SK-N-MC (cell line): ENCODE data around the gene NHERF2.
"Not testable (repeated sequence)": the region's sequence is repeated elsewhere in the genome, so short reads cannot be mapped to it uniquely, and the experiment has no call there.

Experiments
- DNase-seq: peaks from one replicate; pipeline ENCODE4 v3.0.0-alpha.2; 2011; ENCODE audit warnings: low read depth, low spot score
- H3K27ac ChIP-seq: fragments of 200-600 bp; sonication (generic); 2 replicates; pipeline ENCODE4 v1.5.1; 2016; ENCODE audit warnings: mixed run types
- H3K36me3 ChIP-seq: fragments of 200-600 bp; sonication (generic); 2 replicates; pipeline ENCODE4 v1.6.1; 2017; ENCODE audit warnings: antibody characterized with exemption, low read length, mixed read lengths; ENCODE audit not compliant: insufficient read depth
- H3K4me3 ChIP-seq: fragments of 200-600 bp; sonication (generic); 2 replicates; pipeline ENCODE4 v1.5.1; 2016
- H3K9ac ChIP-seq: fragments of 200-600 bp; sonication (generic); 2 replicates; pipeline ENCODE4 v1.8.0; 2017; ENCODE audit warnings: mixed run types, mixed read lengths; ENCODE audit not compliant: insufficient read length
- H3K9me3 ChIP-seq: fragments of 200-600 bp; sonication (generic); 2 replicates; pipeline ENCODE4 v1.6.1; 2017; ENCODE audit warnings: low read depth, mild to moderate bottlenecking, antibody characterized with exemption, low read length, moderate library complexity, mixed read lengths
- EZH2 ChIP-seq: fragments of 200-600 bp; sonication (generic); IDR thresholded peaks from one replicate; pipeline ENCODE4 v1.6.1; 2017; ENCODE audit warnings: antibody characterized with exemption
- FOXP2 ChIP-seq: optimal IDR thresholded peaks from 2 replicates; pipeline ENCODE3; 2011; ENCODE audit warnings: mild to moderate bottlenecking, moderate library complexity; ENCODE audit not compliant: insufficient read depth; ENCODE audit errors: extremely low read length, control extremely low read depth
- POLR2AphosphoS5 ChIP-seq: IDR thresholded peaks from 2 replicates; pipeline ENCODE4 v1.6.1; 2012; ENCODE audit warnings: mild to moderate bottlenecking, low read depth, low read length, borderline replicate concordance

Gene NHERF2

DNA sequence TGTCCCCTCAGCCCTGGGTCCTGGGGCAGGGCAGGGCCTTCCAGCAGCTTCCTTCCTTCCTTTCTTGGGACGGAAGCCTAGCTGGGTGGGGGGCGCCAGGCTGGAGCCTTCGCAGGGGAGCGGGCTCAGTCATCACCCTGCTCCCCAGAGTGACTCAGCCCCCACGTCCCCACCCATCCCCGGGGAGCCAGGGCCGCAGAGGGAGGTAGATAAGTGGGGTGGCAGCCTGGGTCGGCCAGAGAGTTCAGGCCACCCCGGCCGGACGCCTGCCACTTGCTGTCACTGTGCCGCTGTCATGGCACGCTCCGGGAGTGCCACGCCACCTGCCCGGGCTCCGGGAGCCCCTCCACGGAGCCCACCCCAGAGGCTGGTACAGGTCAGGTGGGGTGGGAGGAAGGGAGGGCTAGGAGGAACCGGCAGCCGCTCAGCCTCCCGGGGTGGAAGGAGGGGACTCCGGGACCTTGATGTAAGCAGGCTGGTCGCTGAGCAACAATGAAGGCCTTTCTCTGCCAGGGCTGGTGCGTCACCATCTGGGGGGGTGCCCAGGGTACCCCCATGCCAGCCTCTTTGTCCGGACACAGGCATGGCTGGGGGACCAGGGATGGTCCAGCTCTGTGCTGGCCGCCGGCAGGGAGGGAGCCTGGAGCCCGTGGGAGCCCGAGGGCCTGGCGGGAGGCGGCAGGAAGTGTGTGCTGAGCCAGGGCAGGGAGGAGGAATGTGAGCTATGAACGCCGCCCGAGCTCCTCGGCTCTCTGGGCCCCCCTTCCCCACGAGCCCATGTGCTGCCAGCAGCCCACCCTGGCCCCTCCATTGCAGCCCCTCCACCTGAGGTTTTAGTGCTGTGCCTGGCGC, 6.6 kb downstream of the NHERF2 start:
- Histone ChIP-seq H3K27ac (peak overlapping the region; percentile 80), H3K4me3 (no peak overlapping the region), H3K9ac (peak overlapping the region; percentile 59)

DNA sequence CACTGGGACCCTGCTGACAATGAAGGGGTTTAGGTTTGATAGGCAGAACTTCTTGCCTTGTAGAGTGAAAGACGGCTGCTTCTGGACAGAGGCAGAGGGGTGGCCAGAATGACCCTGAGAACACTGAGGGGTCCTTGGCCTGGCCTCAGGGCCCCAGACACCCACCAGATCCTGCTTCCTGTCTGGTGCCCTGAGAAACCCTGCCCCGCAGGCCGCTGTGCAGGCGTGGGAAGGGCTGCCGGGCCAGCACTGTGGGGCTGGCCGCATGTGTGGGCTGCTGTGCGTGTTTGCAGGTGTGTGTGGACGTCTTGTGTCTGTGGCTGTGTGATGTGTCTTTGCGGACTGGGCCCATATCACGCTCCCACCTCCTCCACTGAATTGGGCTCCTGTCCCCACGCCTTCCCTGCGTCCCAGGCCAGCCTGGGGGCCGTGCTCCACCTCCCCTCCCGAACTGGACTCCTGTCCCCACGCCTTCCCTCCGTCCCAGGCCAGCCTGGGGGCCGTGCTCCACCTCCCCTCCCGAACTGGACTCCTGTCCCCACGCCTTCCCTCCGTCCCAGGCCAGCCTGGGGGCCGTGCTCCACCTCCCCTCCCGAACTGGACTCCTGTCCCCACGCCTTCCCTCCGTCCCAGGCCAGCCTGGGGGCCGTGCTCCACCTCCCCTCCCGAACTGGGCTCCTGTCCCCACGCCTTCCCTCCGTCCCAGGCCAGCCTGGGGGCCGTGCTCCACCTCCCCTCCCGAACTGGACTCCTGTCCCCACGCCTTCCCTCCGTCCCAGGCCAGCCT, 7.4 kb downstream of the NHERF2 start:
- H3K36me3 ChIP-seq, H3K9me3 ChIP-seq, DNase-seq, H3K4me3 ChIP-seq: not testable (repeated sequence)
- H3K9ac ChIP-seq, result peak overlapping the region; percentile 59
- H3K27ac ChIP-seq, result peak overlapping the region; percentile 80

More for the DNA sequence above, 6.6 kb downstream of the NHERF2 start:
- no peak for DNase-seq
- TF ChIP-seq POLR2AphosphoS5 (no peak), EZH2 (no peak), FOXP2 (no peak)
- Histone ChIP-seq H3K36me3 (peaks cover 3% of the 10 kb centered on the region; the same call in 1 of the 2 replicates), H3K9me3 (no peaks in the 10 kb centered on the region)

GRCh38 chr16:2034696-2035430, 8.2 kb downstream of the NHERF2 start:
- DNase-seq, result no peak
- H3K27ac ChIP-seq, result peak overlapping the region; percentile 99
- no peak overlapping the region for H3K4me3 ChIP-seq
- no peak overlapping the region for H3K9ac ChIP-seq
- H3K36me3 ChIP-seq, result peaks cover 3% of the 10 kb centered on the region; the same call in 1 of the 2 replicates
- H3K9me3 ChIP-seq, result no peaks in the 10 kb centered on the region
- TF ChIP-seq EZH2, result no peak
- no peak for TF ChIP-seq FOXP2
- TF ChIP-seq POLR2AphosphoS5, result no peak

DNA sequence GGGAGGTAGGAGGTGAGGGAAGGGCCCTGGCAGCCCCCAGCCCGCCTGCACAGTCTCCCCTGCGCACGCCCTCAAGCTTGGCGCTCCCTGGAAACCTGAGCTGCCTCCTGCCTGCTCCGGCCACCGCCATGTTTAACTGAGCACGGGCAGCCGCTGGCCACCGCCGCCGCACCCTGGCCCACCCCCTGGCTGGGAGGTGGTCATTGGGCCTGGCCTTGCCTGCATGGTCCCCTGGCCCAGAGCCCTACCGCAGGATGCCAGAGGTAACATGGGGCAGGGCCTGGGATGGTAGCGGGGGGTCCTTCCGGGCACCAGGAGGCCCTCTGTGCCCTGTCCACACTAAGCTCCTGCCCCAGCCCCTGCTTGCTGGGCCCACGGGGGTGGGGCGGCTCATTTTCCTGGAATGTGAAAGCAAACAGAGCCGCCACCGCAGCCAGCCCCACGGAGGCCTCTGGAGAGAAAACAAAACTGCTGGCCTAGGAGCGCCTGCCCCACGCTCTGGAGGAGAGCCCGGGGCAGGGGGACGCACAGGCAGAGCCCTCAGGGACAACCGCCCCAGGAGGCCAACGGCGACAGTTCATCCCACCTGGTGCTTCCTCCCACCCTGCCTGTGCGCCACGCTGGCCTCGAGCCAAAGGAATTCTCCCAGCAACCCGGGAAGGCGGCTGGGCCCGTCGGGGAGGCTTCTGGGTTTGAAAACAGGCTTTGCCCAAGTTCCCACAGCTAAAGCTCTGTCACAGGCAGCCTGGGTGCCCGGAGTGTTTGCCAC, 8.9 kb downstream of the NHERF2 start:
- H3K9me3 ChIP-seq, result no peaks in the 10 kb centered on the region
- H3K27ac ChIP-seq, result peak overlapping the region; percentile 99
- H3K9ac ChIP-seq, result peak overlapping the region; percentile 64
- H3K36me3 ChIP-seq, result peaks cover 3% of the 10 kb centered on the region; the same call in 1 of the 2 replicates
- TF ChIP-seq POLR2AphosphoS5 (no peak), EZH2 (no peak)
- peak overlapping the region; percentile 47 for H3K4me3 ChIP-seq
- DNase-seq, result no peak

GRCh38 chr16:2036200-2036966, 9.7 kb downstream of the NHERF2 start:
- no peak for DNase-seq
- Histone ChIP-seq H3K9me3 (no peaks in the 10 kb centered on the region), H3K4me3 (peak overlapping the region; percentile 47), H3K36me3 (peaks cover 3% of the 10 kb centered on the region; the same call in 1 of the 2 replicates), H3K9ac (peak overlapping the region; percentile 64), H3K27ac (peak overlapping the region; percentile 99)
- TF ChIP-seq FOXP2, result no peak
- no peak for TF ChIP-seq POLR2AphosphoS5
- no peak for TF ChIP-seq EZH2

DNA sequence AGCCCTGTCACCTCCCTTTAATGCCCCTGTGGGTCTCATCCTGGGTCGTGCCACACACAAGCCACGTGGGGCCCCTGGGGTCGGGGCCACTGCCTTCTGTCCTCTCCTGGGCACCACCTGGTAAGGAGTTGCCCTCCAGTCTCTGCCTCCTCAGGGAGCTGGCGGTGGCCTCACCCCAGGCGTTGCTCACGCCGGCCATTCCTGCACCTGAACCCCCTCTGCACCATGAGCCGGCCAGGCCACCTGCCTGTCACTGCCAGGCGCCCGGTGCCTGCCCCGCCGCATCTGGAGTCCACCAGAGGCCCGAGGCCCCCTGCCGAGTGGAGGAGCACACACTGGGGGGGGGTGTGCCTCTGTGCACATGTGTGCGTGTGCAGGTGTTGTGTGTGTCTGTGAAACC, 10.4 kb downstream of the NHERF2 start:
- Histone ChIP-seq H3K9ac (peak overlapping the region; percentile 89), H3K4me3 (peak overlapping the region; percentile 71; the same call in 1 of the 2 replicates), H3K9me3 (no peaks in the 10 kb centered on the region), H3K36me3 (peaks cover 3% of the 10 kb centered on the region; the same call in 1 of the 2 replicates), H3K27ac (peak overlapping the region; percentile 99)
- TF ChIP-seq EZH2, result no peak
- TF ChIP-seq FOXP2, result no peak
- TF ChIP-seq POLR2AphosphoS5, result no peak
- DNase-seq, result no peak

- H3K36me3 ChIP-seq, result peaks cover 3% of the 10 kb centered on the region; the same call in 1 of the 2 replicates
- H3K9ac ChIP-seq, result peak overlapping the region; percentile 89
Measured at GRCh38 chr16:2037647-2038381, 11.1 kb downstream of the NHERF2 start.

More at GRCh38 chr16:2037647-2038381, 11.1 kb downstream of the NHERF2 start:
- Histone ChIP-seq H3K9me3 (no peaks in the 10 kb centered on the region), H3K4me3 (peak overlapping the region; percentile 71), H3K27ac (peak overlapping the region; percentile 99)
- TF ChIP-seq FOXP2 (no peak), EZH2 (no peak), POLR2AphosphoS5 (no peak)
- no peak for DNase-seq
